GM21360 (cell line): Measurements from ENCODE around the gene CACNG8.

Experiments
- ATAC-seq: cut with Tn5 transposase; IDR thresholded peaks from one replicate; pipeline ENCODE4 v1.9.1; 2021; ENCODE audit warnings: mild to moderate bottlenecking, moderate library complexity; ENCODE audit not compliant: unreplicated experiment

The CACNG8 gene

DNA sequence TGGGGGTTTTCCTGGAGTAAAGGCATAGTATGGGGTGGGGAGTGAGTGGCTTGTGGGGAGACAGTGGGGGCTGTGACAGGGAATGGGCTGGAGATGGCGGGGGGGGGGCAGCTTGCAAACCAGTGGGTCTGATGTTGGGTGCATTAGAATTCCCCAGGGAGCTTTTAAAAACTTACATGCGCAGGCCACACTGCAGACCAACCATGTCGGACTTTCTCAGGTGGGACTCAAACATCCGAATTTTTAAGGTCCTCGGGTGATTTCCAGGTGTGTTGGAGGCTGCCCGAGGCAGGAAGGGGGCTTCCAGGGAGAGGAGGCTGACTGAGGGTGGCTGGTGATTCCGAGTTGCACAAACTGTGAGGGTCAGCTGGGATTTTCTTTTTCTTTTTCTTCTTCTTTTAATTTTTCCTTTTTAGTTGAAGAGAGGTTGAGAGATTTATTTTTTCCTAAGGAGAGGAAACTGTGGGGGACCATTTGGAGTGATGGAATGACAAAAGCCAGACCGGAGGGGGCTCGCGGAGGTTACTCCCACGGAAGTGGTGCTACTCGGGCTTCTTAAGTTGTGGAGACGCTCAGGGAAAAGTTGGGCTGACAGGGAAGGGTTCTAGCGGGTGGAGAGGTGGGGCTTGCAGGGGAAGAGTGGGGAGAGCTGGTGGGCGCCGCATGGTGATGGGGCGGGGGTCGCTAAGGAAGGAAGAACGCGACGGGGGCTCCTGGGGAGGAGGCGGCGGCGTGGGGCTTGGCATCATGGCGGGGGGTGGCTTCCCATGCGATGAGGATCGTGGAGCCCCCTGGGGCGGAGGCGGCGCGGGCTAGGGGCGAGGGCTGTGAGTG lies 997 bp upstream of the CACNG8 start:
- ATAC-seq, result no peak

DNA sequence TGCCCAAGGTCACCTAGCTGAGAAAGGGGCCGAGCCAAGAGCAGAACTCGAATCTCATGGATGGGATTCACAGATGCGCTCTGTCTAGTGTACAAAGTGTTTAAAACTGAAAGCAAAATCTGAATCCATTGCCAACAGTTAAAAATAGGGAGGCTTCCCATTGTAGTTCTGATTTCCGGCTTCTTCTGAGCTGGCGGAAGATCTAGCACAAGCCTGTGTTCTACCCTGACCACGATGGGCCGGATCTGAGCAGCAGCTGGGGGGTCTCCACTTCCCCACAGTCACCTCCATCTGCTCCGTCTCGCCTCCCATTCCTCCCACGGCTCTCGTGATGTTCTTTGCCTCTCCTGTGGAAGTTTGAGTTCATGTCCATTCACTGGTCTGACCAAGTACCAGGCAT lies 2.4 kb downstream of the CACNG8 start:
- ATAC-seq, result no peak

DNA sequence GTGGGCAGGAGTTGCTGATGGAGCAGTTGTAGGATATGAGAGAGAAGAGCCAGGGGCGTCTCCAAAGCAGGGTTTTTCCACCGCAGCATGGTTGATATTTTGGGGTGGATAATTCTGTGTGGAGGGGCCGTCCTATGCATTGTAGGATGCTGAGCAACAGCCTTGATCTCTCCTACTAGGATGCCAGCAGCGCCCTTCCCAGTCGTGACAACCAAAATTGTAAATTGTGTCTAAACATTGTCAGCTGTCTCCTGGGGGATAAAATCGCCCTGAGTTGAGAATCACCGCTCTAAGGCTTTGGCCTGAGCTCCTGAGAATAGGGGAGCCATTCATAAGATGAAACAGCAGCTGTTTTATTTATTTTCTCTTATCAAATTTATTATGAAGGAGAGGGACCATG lies 4.2 kb downstream of the CACNG8 start:
- no peak for ATAC-seq

DNA sequence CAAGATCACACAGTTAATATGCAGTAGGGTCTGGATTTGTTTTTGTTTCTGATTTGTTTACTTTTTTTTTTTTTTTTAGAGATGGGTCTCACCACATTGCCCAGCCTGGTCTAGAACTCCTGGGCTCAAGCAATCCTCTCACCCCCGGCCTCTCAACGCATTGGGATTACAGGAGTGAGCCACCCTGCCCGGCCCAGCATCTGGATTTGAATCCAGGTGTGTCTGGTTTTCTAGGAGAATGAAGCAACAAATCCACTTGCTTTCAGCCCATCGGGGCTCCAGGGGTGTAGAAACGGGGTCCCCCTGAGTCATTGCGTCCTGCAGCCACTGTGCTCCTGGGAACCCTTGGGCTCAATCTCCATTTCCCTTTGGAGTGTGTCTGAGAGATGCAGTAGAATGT lies 6.6 kb downstream of the CACNG8 start:
- no peak for ATAC-seq

DNA sequence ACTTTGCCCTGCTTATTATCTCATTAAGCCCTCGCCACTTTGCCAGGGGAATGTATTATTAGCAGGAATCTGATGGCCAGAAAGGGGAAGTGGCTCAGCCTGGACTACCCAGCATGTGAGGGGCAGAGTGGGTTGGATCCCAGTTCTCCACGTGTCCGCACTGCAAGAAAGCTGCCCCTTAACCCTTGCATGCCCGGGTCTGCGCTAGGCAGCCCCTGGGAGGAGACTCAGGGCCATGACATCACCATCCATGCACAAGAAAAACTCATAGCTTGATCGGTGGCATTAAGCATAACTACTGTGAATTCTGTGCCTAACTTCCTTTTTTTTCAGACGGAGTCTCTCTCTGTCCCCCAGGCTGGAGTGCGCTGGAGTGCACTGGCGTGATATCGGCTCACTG lies 8.9 kb downstream of the CACNG8 start:
- no peak for ATAC-seq

DNA sequence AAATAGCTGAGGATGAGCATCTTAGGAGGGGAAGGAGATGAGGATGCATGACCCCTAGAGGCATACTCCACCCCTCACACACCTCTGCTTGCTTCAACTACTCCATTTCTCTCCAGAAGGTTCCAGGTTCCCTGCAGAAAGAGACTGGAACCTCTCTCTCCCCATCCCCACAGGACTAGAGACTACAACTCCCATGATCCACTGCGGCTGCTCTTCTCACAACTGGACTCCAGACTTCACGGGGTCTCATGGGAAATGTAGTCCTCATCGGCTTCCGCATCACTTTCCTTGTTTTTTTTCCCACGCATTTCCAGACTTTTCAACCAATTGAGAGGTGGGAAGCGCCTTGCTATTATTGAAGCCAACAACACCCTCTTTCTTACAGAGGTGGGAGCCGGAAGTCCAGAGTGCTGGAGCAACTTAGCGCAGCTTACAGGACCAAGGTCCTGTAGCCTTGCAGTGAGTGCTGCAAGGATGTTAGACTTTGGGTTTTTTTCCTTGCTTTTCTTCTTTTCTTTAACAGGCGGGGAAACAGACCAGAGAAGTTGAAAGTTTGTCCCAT lies 14.8 kb downstream of the CACNG8 start:
- ATAC-seq, result peak; percentile 49

DNA sequence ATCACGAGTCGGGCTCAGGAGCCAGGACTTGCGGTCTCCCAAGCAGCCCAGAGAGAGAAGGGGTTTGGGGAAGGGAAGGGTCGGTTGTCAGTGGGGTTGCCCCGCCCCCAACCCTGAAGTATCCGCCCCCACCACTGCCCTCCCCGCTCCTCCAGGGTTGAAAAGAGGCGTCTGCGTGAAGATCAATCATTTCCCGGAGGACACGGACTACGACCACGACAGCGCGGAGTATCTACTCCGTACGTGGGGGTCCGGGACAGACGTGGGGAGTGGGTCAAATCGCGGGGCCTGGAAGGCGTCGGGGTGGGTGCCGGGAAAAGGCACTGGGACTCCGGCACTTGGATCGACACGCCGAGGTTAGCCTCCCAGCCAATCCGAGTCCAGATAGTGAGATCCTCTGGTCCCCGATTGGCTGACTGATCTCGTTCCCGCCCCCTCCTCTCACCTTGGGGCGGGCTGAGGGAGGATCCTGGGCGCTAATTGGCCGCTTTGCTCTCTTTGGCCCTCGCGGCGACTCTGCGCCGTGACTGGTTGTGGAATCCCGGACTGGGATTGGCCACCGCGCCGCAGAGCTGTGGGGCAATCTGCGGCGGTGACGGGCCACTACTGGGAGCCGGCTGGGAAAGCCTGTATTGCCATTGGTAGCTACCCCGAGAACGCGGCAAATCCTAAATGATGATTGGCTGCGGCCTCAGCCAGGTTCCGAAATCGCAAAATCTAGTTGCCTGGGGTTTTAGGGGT lies 15.4 kb downstream of the CACNG8 start:
- no peak for ATAC-seq

DNA sequence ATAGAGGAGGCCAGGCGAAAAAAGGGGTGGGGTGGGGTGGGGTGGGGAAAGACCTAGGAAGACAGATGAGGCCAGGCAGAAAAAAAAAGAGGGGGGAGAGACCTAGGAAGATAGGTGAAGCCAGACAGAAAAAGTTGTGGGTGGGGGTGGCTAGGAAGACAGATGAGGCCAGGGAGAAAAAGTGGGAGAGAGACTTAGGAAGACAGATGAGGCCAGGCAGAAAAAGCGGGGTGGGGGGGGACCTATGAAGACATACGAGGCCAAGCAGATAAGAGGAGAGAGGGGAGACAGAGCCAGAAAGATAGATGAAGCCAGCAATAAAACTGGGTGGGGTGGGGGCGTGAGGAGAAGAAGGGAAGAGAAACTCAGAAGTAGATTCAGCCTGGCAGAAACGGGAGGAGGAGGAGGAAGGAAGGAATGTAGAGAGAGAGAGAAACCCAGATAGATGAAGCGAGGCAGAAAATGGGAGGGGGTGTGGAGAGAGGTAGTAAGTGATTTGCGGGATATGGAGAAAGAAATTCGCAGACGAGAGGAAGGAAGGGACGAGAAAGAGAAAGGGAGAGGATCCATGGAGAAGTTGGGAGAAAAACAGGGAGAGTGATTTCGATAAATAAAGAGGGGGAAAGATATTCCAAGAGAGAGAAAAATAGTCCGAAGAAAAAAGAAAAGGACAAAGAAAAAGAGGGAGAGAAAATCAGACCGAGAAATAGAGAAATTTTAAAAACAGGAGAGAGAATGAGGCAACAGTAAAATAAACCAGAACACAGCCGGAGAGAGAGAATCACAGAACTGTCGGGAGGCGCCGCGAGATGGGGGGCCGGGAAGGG lies 16.5 kb downstream of the CACNG8 start:
- no peak for ATAC-seq

DNA sequence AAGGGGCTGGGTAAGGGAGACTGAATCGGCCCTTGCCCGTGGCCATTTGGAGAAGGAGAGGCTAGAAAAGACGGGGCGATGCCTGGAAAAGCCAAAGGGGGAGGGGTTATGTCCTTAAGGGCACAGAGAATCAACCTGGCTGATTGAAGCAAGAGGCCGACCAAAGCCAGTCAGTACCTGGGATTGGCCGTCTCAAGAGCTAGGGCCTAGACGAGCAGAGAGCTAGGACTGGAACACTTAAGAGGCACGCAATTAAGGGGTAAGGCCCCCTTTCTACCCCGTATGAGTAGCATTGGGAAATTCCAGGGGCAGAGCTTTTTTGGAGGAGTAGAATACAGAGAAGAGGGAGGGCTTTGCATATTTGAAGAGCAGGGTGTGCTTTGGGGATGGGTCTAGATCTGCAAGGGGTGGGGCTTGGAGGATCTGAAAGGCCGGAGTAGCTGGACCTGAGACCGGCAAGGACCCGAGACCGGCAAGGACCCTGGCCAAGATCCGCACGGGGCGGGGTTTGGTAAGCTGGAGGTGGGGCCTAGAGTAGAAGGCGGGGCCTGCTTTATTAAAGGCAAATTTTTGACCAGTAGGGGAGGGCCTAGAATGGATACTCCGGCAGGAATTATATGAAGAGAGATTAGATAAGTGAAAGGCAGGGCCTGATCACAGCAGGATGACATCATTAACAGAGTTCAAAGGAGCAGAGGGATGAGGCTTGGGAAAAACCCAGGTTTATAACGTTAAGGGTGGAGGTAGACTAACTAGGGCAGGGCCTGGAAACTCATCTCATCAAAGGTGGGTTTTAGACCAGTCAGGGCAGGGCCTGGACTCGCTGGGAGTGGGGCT lies 18.0 kb downstream of the CACNG8 start:
- ATAC-seq, result no peak

DNA sequence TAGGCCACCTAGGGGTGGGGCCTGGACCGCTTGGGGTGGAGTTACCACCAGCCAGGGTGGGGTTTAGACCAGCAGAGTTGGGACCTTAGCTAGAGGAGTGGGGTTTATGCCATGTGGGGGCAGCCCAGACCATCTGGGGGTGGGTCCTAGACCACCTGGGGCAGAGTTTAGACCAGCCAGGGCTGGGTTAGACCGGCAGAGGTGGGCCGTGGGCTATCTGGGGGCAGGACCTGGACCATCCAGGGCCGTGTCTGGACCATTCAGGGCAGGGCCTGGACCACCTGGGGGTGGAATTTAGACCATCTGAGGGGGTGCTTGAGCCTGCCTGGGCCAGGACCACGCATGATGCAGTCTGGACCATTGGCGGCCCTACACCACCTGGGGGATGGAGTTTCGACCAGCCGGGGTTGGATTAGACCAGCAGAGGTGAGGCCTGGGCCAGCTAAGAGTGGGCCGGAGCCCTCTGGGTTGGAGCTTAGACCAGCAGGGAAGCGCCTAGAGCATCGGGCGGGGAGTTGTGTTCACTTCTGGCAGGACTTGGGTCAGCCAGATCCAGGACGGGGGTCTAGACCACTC lies 18.7 kb downstream of the CACNG8 start:
- no peak for ATAC-seq

DNA sequence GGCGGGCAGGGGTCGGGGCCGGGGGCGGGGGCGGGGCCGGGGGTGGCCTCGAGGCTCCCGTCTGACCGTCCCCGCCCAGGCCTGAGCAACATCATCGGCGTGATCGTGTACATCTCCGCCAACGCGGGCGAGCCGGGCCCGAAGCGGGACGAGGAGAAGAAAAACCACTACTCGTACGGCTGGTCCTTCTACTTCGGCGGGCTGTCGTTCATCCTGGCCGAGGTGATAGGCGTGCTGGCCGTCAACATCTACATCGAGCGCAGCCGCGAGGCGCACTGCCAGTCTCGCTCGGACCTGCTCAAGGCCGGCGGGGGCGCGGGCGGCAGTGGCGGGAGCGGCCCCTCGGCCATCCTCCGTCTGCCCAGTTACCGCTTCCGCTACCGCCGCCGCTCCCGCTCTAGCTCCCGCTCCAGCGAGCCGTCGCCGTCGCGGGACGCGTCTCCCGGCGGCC lies 19.3 kb downstream of the CACNG8 start:
- ATAC-seq, result no peak

DNA sequence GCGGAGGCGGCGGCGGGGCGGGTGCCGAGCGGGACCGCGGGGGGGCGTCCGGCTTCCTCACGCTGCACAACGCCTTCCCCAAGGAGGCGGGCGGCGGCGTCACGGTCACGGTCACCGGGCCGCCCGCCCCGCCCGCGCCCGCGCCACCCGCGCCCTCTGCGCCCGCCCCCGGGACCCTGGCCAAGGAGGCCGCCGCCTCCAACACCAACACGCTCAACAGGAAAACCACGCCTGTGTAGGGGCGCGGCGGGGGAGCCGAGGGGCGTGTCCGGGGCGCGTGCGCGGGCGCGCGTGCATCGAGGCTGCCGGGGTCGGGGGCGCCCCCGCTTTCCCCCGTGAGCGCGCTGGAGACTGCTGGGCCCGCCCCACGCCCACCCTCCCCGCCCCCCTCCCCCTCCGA lies 19.9 kb downstream of the CACNG8 start:
- ATAC-seq, result no peak

DNA sequence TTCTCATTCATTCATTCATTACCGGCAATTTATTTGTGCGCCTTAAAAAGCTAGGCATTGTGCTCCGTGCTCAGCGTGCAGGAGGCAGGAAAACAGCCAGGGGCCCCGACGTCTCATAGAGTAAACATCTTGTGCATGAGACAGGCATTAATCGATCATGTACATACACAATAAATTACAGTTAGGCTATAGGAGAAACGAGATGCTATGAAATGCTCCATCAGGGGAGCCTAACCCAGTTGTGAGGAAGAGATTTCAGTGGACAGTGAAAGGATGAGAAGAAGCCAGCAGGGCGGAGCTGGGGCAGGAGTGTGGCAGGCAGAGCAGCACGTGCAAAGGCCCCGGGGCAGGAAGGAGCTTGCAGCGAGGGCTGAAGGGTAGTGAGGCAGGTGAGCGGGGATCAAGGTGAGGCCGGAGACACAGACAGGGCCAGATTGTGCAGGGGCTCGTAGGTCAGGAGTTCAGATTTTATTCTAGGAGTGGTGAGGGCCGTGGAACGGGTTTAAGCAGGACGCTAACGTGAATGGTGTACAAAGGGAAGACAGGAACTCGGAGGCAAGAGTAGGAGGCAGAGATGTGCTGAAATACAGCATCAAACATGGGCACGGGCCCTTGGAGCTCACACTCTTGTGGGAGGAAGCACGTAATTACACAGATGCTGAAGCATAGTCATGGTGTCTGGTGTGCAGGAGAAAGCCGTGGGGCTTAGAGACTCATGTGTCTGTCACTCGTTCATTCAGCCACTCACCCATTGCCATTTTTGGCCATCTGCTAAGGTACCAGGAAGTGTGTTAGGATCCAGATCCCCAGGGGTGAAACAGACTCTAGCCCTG lies 20.9 kb downstream of the CACNG8 start:
- ATAC-seq, result no peak

DNA sequence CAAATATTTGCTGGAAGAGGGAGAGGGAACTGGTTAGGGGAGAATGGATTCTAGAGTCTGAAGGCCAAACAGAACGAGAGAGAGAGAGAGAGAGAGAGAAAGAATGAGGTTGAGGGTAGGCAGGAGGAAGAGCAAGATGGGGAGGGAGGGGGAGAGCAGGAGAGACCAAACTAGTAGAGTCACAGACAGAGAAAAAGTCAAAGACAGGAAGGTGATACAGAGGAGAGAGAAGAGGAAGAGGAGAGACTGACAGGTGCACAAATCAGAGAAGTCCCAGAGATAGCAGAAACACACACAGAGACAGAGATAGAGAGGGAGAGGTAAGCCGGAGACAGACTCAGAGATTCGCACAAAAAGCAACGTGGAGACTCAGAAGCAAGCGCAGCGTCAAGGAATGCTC lies 23.1 kb downstream of the CACNG8 start:
- no peak for ATAC-seq

DNA sequence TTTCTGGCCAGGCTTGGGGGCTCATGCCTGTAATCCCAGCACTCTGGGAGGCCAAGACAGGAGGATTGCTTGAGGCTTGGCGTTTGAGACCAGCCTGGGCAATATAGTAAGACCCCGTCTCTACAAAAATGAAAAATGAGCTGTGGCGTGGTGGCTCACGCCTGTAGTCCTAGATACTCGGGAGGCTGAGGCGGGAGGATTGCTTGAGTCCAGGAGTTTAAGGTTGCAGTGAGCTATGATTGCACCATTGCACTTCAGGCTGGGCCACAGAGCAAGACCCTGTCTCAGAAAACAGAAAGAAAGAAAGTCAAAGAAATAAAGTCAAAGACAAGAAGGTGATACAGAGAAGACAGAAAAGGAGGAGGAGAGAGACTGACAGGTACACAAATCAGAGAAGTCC lies 26.2 kb downstream of the CACNG8 start:
- no peak for ATAC-seq

DNA sequence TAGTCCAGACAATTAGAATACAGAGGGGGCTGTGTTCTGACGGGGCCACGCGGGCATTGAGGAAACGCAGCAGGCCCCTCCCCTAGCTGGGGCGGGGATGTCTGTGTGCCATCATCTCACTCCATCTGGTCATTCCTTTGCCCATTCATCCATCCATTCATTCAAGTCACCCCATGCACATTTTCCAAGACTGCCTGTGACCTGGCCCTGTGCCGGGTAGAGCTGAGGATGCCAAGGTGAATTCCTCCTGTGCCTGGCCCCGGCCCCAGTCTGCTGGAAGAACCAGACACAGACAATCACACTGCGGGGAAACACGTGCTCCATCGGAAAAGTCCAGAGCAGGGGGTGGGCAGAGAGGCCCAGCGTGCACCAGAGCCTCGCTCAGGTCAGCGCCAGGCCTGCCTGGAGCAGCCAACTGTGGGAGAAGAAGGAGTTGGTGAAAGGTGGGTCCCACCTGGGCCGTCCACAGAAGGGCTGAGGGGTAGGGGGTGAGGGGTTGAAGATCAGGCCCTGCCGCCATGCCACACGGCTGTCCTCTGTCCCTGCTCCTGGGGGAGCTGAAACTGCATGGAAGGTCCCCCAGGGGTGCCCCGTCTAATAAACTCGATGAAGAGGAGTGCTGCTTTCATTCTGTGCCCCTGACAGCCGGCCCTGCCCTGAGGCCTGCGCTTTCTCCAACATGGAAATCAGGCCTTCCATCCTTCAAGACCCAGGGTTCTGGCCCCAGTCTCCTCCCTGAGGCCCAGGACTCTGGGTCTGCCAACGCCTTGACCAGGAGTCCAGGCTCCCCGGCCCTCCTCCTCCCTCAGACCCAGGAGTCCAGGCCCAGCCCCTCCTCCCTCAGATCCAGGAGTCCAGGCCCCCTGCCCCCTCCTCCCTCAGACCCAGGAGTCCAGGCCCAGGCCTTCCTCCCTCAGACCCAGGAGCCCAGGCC lies 27.1 kb downstream of the CACNG8 start:
- no peak for ATAC-seq

DNA sequence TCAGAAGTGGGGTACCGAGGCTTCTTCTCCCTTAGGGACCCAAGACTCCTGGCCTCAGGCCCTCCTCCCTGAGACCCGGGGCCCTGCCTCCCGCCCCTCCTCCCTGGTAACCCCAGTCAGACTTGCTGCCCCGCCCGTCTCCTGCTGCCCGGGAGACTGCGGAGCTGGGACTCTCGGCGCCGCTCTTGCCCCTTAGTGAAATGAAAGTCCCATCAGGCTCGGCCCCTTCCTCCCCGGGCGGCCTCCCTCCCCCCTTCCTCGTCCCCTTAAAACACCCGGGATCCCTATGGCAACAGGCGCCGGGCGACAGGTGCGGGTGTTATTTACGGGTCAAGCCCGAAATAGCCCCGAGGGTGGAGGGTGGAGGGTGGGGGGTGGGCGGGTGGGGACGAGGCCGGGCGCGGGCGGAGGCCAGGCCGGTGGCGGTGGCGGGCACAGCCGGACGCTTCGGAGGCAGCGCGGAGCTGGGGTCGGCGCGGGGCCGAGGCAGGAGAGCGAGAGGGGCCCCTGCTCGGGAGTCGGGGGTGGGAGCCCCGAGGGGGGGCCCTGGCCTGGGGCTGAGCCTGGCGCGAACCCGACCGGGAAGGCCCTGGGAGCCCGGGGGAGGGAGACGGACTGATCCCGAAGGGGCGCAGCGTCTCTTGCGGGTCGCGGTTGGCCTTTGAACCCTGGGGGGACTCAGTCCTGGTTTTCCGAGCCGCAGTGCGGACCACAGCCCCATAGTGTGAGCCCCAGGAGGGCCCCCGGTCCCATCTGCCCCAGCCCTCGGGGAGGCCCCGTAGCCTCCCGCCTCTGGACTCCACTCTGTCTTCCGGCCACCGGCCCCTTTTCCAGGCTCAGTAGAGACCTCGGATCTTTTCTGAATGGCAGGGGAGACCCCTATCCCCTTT lies 28.7 kb downstream of the CACNG8 start, which contains the start of gene CACNG6:
CACNG6 (plus strand) TSS at position 414 of the 890 bp plus-strand sequence. CDS start 1,241 bp downstream, outside the sequence.
- no peak for ATAC-seq
